ENCODE results near the gene AFF3.
"Not testable (repeated sequence)": the region's sequence is repeated elsewhere in the genome, so short reads cannot be mapped to it uniquely, and the experiment has no call there.

The AFF3 gene

GRCh38 chr2:99939135-99939534, 203.3 kb downstream of the AFF3 start:
- no peak for DNase-seq

- DNase-seq: no peak
These were observed 204.1 kb downstream of the AFF3 start for GRCh38 chr2:99938250-99938649.

- DNase-seq: no peak
These were observed 206.3 kb downstream of the AFF3 start for GRCh38 chr2:99936065-99936464.

GRCh38 chr2:99935662-99936061, 206.7 kb downstream of the AFF3 start:
- DNase-seq: no peak

- no peak for DNase-seq
These were observed 208.3 kb downstream of the AFF3 start for GRCh38 chr2:99933894-99934650.

GRCh38 chr2:99933491-99933890, 208.9 kb downstream of the AFF3 start:
- DNase-seq: not testable (repeated sequence)

GRCh38 chr2:99928470-99929053, 213.8 kb downstream of the AFF3 start:
- no peak for DNase-seq

- DNase-seq: not testable (repeated sequence)
These were observed 214.6 kb downstream of the AFF3 start for GRCh38 chr2:99927690-99928207.

GRCh38 chr2:99926986-99927385, 215.4 kb downstream of the AFF3 start:
- no peak for DNase-seq

- DNase-seq: no peak
These were observed 216.4 kb downstream of the AFF3 start for GRCh38 chr2:99925960-99926359.

- DNase-seq: no peak
These were observed 219.7 kb downstream of the AFF3 start for GRCh38 chr2:99922664-99923063.

- DNase-seq: no peak
These were observed 220.5 kb downstream of the AFF3 start for GRCh38 chr2:99921903-99922302.

GRCh38 chr2:99918389-99918788, 224.0 kb downstream of the AFF3 start:
- no peak for DNase-seq

- no peak for DNase-seq
These were observed 227.2 kb downstream of the AFF3 start for GRCh38 chr2:99915108-99915675.

- DNase-seq: no peak
These were observed 230.7 kb downstream of the AFF3 start for GRCh38 chr2:99911736-99912135.

GRCh38 chr2:99910902-99911301, 231.5 kb downstream of the AFF3 start:
- DNase-seq: no peak

- no peak for DNase-seq
These were observed 236.8 kb downstream of the AFF3 start for GRCh38 chr2:99905636-99906035.

- no peak for DNase-seq
These were observed 237.4 kb downstream of the AFF3 start for GRCh38 chr2:99905025-99905424.

- no peak for DNase-seq
These were observed 238.4 kb downstream of the AFF3 start for GRCh38 chr2:99903981-99904380.

GRCh38 chr2:99900556-99900955, 241.8 kb downstream of the AFF3 start:
- peak in 36 of 58 donors; percentile 3 to 78 (median 38) for DNase-seq

GRCh38 chr2:99899882-99900281, 242.5 kb downstream of the AFF3 start:
- no peak for DNase-seq

- no peak for DNase-seq
These were observed 243.1 kb downstream of the AFF3 start for GRCh38 chr2:99899058-99899855.

Data from anterior cingulate cortex (tissue), 58 donors.